GM23338 (cell line): ENCODE results near the gene SPPL2C. TPM values are rescaled to one million over a fixed set of nuclear protein-coding genes. Genes with fewer than 3 reads are reported as not detected.
A peak's percentile ranks its signal among the peaks of the same experiment; 100 is the strongest.

Experiments
- ATAC-seq: fragments of 200-7000 bp; cut with Tn5 transposase; 3 replicates; pipeline ENCODE4 v1.9.1; 2020
- DNase-seq: peaks from one replicate; pipeline ENCODE4 v3.0.0-alpha.2; 2015; ENCODE audit warnings: low spot score
- H2AFZ ChIP-seq: fragments of 200-600 bp; sonication (generic); 2 replicates; pipeline ENCODE4 v1.8.0; 2016; ENCODE audit warnings: antibody characterized with exemption, mild to moderate bottlenecking, moderate library complexity
- H3F3A ChIP-seq: fragments of 200-600 bp; sonication (generic); replicated peaks from 2 replicates; pipeline ENCODE4 v1.8.0; 2017; ENCODE audit warnings: antibody characterized with exemption, mixed run types, low read depth
- H3K27ac ChIP-seq: fragments of 200-600 bp; sonication (generic); 2 replicates; pipeline ENCODE4 v1.6.1; 2016; ENCODE audit warnings: low read depth
- H3K27me3 ChIP-seq: fragments of 200-600 bp; sonication (generic); 2 replicates; pipeline ENCODE4 v1.8.0; 2016; ENCODE audit warnings: mild to moderate bottlenecking, mixed run types, moderate library complexity; ENCODE audit not compliant: insufficient read depth
- H3K36me3 ChIP-seq: fragments of 200-600 bp; sonication (generic); 2 replicates; pipeline ENCODE4 v1.8.0; 2016; ENCODE audit warnings: mild to moderate bottlenecking; ENCODE audit not compliant: insufficient read depth
- H3K4me1 ChIP-seq: fragments of 200-600 bp; sonication (generic); 2 replicates; pipeline ENCODE4 v1.8.0; 2016; ENCODE audit warnings: mild to moderate bottlenecking, moderate library complexity; ENCODE audit not compliant: insufficient read depth
- H3K4me2 ChIP-seq: fragments of 200-600 bp; sonication (generic); 2 replicates; pipeline ENCODE4 v1.7.1; 2017; ENCODE audit warnings: mixed run types
- H3K4me3 ChIP-seq: fragments of 200-600 bp; sonication (generic); 2 replicates; pipeline ENCODE4 v1.6.1; 2016; ENCODE audit warnings: mixed run types
- H3K79me2 ChIP-seq: fragments of 200-600 bp; sonication (generic); replicated peaks from 2 replicates; pipeline ENCODE4 v1.8.0; 2017; ENCODE audit warnings: mild to moderate bottlenecking; ENCODE audit not compliant: insufficient read depth
- H3K9me2 ChIP-seq: fragments of 200-600 bp; sonication (generic); 2 replicates; pipeline ENCODE4 v1.8.0; 2017; ENCODE audit not compliant: insufficient read depth
- H4K20me1 ChIP-seq: fragments of 200-600 bp; sonication (generic); replicated peaks from 2 replicates; pipeline ENCODE4 v1.8.0; 2017; ENCODE audit warnings: mild to moderate bottlenecking; ENCODE audit not compliant: insufficient read depth
- H3K27ac Mint-ChIP-seq: 2 replicates; pipeline ENCODE4 v1.8.0; 2020; ENCODE audit warnings: inconsistent platforms, mild to moderate bottlenecking, moderate library complexity, mixed read lengths
- H3K27me3 Mint-ChIP-seq: 3 replicates; pipeline ENCODE4 v1.8.0; 2022; ENCODE audit warnings: low read depth, mild to moderate bottlenecking, moderate library complexity, mixed read lengths, inconsistent platforms; ENCODE audit not compliant: insufficient read depth, poor library complexity
- H3K36me3 Mint-ChIP-seq: 3 replicates; pipeline ENCODE4 v1.8.0; 2021; ENCODE audit warnings: low read depth, mild to moderate bottlenecking, inconsistent platforms, moderate library complexity, mixed read lengths
- H3K4me1 Mint-ChIP-seq: 3 replicates; pipeline ENCODE4 v1.8.0; 2020; ENCODE audit warnings: mild to moderate bottlenecking, inconsistent platforms, mixed read lengths
- H3K4me3 Mint-ChIP-seq: 3 replicates; pipeline ENCODE4 v1.8.0; 2021; ENCODE audit warnings: moderate library complexity, mild to moderate bottlenecking, inconsistent platforms, mixed read lengths
- H3K9me3 Mint-ChIP-seq: 3 replicates; pipeline ENCODE4 v1.8.0; 2020; ENCODE audit warnings: moderate library complexity, mild to moderate bottlenecking, inconsistent platforms, mixed read lengths
- CREB1 ChIP-seq: fragments of 250-450 bp; sonication (Bioruptor Pico); IDR thresholded peaks from 2 replicates; pipeline ENCODE4 v1.5.0; 2020; ENCODE audit warnings: low read depth, mild to moderate bottlenecking, moderate library complexity
- EZH2phosphoT487 ChIP-seq: fragments of 200-600 bp; sonication (generic); IDR thresholded peaks from one replicate; pipeline ENCODE4 v1.8.1; 2018; ENCODE audit warnings: antibody characterized with exemption; ENCODE audit not compliant: unreplicated experiment
- JUNB ChIP-seq: IDR thresholded peaks from one replicate; pipeline ENCODE4 v1.6.1; 2016; ENCODE audit warnings: antibody characterized with exemption; ENCODE audit not compliant: unreplicated experiment
- NANOG ChIP-seq: IDR thresholded peaks from 2 replicates; pipeline ENCODE4 v1.6.1; 2016; ENCODE audit warnings: antibody characterized with exemption, borderline replicate concordance
- POLR2AphosphoS5 ChIP-seq: IDR thresholded peaks from 2 replicates; pipeline ENCODE4 v1.6.1; 2016; ENCODE audit warnings: antibody characterized with exemption, low read depth
- STAT1 ChIP-seq: IDR thresholded peaks from one replicate; pipeline ENCODE4 v1.6.1; 2016; ENCODE audit warnings: antibody characterized with exemption; ENCODE audit not compliant: unreplicated experiment
- ZNF114 ChIP-seq: fragments of 250-450 bp; sonication (Bioruptor Pico); IDR thresholded peaks from 2 replicates; pipeline ENCODE4 v1.5.0; 2020; ENCODE audit warnings: mild to moderate bottlenecking, moderate library complexity
- ZNF331 ChIP-seq: fragments of 250-450 bp; sonication (Bioruptor Pico); IDR thresholded peaks from 2 replicates; pipeline ENCODE4 v1.5.0; 2020; ENCODE audit warnings: low read depth, mild to moderate bottlenecking, moderate library complexity
- polyA plus RNA-seq: library from polyadenylated mRNA; unstranded; fragments of >200 nt; fragmentation: Nextera tagmentation; extraction: Ambion mirVana; gene quantifications from 2 replicates; pipeline ENCODE4 v1.2.1, GENCODE V29; 2016
- total RNA-seq: library from RNA; depleted of rRNA; stranded (reverse); fragments of >200 nt; shearing (Covaris generic); gene quantifications from 2 replicates; pipeline ENCODE4 v1.2.3, GENCODE V29; 2014
- TF ChIP-seq, protein P1 (sequence below), 2 experiments: fragments of 200-600 bp in 1 of 2; sonication (generic) in 1 of 2; conservative IDR thresholded peaks; 2 replicates each; pipeline versions ENCODE4 v1.5.1 to v1.6.1; 2016 to 2017; ENCODE audit warnings: antibody characterized with exemption in 2 of 2, low read depth in 2 of 2, mild to moderate bottlenecking in 2 of 2, moderate library complexity in 1 of 2
- TF ChIP-seq, protein P2 (sequence below): IDR thresholded peaks from 2 replicates; pipeline ENCODE4 v1.6.1; 2016; ENCODE audit warnings: antibody characterized with exemption
- TF ChIP-seq, protein P3 (sequence below): IDR thresholded peaks from one replicate; pipeline ENCODE4 v1.6.1; 2018; ENCODE audit warnings: antibody characterized with exemption; ENCODE audit not compliant: unreplicated experiment

SPPL2C gene
- total and polyA plus RNA-seq, 2 experiments from 2014 or later, result 0.14 TPM; not detected in 1

DNA sequence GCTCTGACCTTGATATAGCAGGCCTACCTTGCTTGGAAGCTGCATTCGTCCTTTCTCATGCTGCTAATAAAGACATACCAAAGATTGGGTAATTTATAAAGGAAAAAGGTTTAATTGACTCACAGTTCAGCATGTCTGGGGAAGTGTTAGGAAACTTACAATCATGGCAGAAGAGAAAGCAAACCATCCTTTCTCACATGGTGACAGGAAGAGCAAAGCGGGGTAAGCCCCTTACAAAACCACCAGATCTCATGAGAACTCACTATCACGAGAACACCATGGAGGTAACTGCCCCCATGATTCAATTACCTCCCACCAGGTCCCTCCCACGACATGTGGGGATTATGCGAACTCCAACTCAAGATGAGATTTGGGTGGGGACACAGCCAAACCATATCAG, 43.7 kb downstream of the SPPL2C start (continued):
- no peak for TF ChIP-seq CREB1 (CRISPR knock-in tag)
- TF ChIP-seq NANOG, result no peak

DNA sequence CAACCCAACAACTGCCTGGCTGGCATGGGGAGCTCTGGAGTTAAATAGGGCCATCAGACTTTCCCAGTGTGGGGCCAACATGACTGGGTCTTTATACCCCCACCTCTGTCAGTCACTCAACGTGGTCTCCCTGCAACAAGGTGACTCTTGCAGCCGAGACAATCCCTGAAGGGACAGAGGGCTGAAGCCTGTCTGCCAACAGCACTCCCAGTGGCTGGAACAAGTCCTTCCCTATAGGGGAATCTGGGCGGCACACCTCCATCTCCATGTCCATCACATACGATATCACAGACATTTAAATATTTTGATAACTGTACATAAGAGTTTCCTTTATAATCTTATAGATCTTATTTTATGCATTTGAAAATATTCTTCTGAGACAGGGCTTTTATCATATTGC, 44.9 kb downstream of the SPPL2C start:
- no peak overlapping the region for H3K27ac ChIP-seq
- Mint-ChIP-seq H3K4me1 (peaks cover 5% of the 10 kb centered on the region; the same call in 2 of the 3 replicates), H3K9me3 (peaks cover 4% of the 10 kb centered on the region; the same call in 1 of the 3 replicates), H3K27ac (no peak overlapping the region), H3K27me3 (peaks cover 28% of the 10 kb centered on the region), H3K4me3 (no peak overlapping the region), H3K36me3 (no peaks in the 10 kb centered on the region)
- H3F3A ChIP-seq, result no peaks in the 10 kb centered on the region
- peaks cover 22% of the 10 kb centered on the region for H3K27me3 ChIP-seq
- peak; percentile 32 for ATAC-seq
- H3K79me2 ChIP-seq, result no peaks in the 10 kb centered on the region
- no peaks in the 10 kb centered on the region for H3K9me2 ChIP-seq
- no peak overlapping the region for H2AFZ ChIP-seq
- no peak overlapping the region for H3K4me2 ChIP-seq
- H3K36me3 ChIP-seq, result no peaks in the 10 kb centered on the region
- peak; percentile 55 for DNase-seq
- H3K4me3 ChIP-seq, result no peak overlapping the region
- TF ChIP-seq, protein P1, sequence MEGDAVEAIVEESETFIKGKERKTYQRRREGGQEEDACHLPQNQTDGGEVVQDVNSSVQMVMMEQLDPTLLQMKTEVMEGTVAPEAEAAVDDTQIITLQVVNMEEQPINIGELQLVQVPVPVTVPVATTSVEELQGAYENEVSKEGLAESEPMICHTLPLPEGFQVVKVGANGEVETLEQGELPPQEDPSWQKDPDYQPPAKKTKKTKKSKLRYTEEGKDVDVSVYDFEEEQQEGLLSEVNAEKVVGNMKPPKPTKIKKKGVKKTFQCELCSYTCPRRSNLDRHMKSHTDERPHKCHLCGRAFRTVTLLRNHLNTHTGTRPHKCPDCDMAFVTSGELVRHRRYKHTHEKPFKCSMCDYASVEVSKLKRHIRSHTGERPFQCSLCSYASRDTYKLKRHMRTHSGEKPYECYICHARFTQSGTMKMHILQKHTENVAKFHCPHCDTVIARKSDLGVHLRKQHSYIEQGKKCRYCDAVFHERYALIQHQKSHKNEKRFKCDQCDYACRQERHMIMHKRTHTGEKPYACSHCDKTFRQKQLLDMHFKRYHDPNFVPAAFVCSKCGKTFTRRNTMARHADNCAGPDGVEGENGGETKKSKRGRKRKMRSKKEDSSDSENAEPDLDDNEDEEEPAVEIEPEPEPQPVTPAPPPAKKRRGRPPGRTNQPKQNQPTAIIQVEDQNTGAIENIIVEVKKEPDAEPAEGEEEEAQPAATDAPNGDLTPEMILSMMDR (conservative IDR thresholded peaks at IDR 0.05; ENCODE audit: low read depth in 2 of 2), result peak; percentile 53 to 60
- TF ChIP-seq, protein P2, sequence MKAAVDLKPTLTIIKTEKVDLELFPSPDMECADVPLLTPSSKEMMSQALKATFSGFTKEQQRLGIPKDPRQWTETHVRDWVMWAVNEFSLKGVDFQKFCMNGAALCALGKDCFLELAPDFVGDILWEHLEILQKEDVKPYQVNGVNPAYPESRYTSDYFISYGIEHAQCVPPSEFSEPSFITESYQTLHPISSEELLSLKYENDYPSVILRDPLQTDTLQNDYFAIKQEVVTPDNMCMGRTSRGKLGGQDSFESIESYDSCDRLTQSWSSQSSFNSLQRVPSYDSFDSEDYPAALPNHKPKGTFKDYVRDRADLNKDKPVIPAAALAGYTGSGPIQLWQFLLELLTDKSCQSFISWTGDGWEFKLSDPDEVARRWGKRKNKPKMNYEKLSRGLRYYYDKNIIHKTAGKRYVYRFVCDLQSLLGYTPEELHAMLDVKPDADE, result no peak
- TF ChIP-seq JUNB (no peak), POLR2AphosphoS5 (no peak), EZH2phosphoT487 (no peak), ZNF331 (CRISPR knock-in tag) (no peak), STAT1 (no peak), ZNF114 (CRISPR knock-in tag) (no peak)
- TF ChIP-seq, protein P3, sequence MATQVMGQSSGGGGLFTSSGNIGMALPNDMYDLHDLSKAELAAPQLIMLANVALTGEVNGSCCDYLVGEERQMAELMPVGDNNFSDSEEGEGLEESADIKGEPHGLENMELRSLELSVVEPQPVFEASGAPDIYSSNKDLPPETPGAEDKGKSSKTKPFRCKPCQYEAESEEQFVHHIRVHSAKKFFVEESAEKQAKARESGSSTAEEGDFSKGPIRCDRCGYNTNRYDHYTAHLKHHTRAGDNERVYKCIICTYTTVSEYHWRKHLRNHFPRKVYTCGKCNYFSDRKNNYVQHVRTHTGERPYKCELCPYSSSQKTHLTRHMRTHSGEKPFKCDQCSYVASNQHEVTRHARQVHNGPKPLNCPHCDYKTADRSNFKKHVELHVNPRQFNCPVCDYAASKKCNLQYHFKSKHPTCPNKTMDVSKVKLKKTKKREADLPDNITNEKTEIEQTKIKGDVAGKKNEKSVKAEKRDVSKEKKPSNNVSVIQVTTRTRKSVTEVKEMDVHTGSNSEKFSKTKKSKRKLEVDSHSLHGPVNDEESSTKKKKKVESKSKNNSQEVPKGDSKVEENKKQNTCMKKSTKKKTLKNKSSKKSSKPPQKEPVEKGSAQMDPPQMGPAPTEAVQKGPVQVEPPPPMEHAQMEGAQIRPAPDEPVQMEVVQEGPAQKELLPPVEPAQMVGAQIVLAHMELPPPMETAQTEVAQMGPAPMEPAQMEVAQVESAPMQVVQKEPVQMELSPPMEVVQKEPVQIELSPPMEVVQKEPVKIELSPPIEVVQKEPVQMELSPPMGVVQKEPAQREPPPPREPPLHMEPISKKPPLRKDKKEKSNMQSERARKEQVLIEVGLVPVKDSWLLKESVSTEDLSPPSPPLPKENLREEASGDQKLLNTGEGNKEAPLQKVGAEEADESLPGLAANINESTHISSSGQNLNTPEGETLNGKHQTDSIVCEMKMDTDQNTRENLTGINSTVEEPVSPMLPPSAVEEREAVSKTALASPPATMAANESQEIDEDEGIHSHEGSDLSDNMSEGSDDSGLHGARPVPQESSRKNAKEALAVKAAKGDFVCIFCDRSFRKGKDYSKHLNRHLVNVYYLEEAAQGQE, result no peak
- H3K4me1 ChIP-seq, result no peaks in the 10 kb centered on the region; the same call in 1 of the 2 replicates
- no peaks in the 10 kb centered on the region for H4K20me1 ChIP-seq
